Jurkat, Clone E6-1 (cell line): ENCODE measurements around the gene KMT2B. TPM values are rescaled to one million over a fixed set of nuclear protein-coding genes. Genes with fewer than 3 reads are reported as not detected.
"Not testable (repeated sequence)": the region's sequence is repeated elsewhere in the genome, so short reads cannot be mapped to it uniquely, and the experiment has no call there.

Experiments
- DNase-seq: peaks from one replicate; pipeline ENCODE4 v3.0.0-alpha.2; 2011; ENCODE audit warnings: low read depth, low spot score
- H3K4me3 ChIP-seq: 2 replicates; pipeline ENCODE4 v1.5.1; 2011; ENCODE audit warnings: mild to moderate bottlenecking, low read length, control low read depth, moderate library complexity
- polyA plus RNA-seq: library from polyadenylated mRNA; unstranded; fragments of >200 nt; gene quantifications from one replicate; pipeline ENCODE4 v1.2.1, GENCODE V29; 2012; ENCODE audit warnings: missing spikeins; ENCODE audit not compliant: insufficient read length, insufficient read depth

The KMT2B gene, protein sequence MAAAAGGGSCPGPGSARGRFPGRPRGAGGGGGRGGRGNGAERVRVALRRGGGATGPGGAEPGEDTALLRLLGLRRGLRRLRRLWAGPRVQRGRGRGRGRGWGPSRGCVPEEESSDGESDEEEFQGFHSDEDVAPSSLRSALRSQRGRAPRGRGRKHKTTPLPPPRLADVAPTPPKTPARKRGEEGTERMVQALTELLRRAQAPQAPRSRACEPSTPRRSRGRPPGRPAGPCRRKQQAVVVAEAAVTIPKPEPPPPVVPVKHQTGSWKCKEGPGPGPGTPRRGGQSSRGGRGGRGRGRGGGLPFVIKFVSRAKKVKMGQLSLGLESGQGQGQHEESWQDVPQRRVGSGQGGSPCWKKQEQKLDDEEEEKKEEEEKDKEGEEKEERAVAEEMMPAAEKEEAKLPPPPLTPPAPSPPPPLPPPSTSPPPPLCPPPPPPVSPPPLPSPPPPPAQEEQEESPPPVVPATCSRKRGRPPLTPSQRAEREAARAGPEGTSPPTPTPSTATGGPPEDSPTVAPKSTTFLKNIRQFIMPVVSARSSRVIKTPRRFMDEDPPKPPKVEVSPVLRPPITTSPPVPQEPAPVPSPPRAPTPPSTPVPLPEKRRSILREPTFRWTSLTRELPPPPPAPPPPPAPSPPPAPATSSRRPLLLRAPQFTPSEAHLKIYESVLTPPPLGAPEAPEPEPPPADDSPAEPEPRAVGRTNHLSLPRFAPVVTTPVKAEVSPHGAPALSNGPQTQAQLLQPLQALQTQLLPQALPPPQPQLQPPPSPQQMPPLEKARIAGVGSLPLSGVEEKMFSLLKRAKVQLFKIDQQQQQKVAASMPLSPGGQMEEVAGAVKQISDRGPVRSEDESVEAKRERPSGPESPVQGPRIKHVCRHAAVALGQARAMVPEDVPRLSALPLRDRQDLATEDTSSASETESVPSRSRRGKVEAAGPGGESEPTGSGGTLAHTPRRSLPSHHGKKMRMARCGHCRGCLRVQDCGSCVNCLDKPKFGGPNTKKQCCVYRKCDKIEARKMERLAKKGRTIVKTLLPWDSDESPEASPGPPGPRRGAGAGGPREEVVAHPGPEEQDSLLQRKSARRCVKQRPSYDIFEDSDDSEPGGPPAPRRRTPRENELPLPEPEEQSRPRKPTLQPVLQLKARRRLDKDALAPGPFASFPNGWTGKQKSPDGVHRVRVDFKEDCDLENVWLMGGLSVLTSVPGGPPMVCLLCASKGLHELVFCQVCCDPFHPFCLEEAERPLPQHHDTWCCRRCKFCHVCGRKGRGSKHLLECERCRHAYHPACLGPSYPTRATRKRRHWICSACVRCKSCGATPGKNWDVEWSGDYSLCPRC (N-terminal part only)
- polyA plus RNA-seq, result 39.4 TPM

DNA sequence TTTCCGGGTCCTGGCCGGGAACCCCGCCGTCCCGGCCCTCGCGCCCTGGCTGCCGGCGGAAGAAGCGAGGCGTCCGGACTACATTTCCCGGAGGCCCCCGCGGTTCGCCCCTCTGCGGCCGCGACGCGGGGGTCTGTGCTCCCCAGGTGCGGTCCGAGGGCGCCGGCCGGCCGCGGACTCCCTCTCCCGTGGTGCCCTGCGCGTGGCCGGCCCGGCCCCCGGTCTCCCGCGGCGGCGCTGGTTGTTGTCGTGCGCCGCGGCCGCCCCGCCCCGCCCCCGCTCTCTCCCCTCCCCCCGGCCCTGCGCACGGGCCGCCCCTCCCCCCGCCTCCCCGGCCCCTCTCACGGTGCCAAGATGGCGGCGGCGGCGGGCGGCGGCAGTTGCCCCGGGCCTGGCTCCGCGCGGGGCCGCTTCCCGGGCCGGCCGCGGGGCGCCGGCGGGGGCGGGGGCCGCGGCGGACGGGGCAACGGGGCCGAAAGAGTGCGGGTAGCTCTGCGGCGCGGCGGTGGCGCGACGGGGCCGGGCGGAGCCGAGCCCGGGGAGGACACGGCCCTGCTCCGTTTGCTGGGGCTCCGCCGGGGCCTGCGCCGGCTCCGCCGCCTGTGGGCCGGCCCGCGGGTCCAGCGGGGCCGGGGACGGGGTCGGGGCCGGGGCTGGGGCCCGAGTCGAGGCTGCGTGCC, at the start of gene KMT2B:
TSS of gene KMT2B (plus strand) at position 339 of the 680 bp plus-strand sequence. CDS start at position 355, 16 bp downstream.
- peak within 1 kb of the TSS; percentile 87 for H3K4me3 ChIP-seq
- DNase-seq, result no peak

GRCh38 chr19:35669566-35669965, 48.2 kb upstream of the KMT2B start:
- no peak overlapping the region for H3K4me3 ChIP-seq

GRCh38 chr19:35669974-35670373, 47.8 kb upstream of the KMT2B start:
- no peak overlapping the region for H3K4me3 ChIP-seq
- no peak for DNase-seq

More at GRCh38 chr19:35669566-35669965, 48.2 kb upstream of the KMT2B start:
- no peak for DNase-seq

DNA sequence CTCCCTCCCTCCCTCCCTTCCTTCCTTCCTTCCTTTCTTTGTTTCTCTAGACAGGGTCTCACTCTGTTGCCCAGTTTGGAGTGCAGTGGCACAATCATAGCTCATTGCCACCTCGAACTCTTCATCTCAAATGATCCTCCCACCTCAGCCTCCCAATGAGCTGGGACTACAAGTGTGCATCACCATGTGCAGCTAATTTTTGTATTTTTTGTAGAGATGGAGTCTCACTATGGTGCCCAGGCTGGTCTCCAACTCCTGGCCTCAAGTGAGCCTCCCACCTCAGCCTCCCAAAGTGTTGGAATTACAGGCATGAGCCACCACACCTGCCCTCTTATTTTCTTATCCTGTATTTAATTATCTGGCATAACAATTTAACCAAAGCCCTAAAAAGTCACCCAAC, 47.1 kb upstream of the KMT2B start:
- DNase-seq, result no peak
- H3K4me3 ChIP-seq, result no peak overlapping the region

DNA sequence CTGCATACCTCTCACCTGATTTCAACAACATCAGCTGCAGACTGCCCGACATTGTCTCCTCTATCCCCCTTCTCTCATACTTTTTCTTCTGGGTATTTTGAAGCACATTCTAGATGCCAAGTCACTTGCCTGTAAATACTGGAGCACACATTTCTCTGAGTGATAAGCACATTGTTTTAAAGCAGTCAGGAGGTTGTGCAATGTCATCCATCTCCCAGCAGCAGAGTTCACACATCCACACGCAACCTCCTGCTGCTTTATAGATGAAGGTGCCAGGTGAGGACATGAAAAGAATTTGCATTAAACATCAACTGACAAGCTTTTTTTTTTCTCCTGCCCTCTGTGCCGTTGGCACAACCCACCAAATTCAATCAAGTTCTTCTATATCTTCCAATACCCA, 46.0 kb upstream of the KMT2B start:
- DNase-seq, result peak; percentile 24
- H3K4me3 ChIP-seq, result no peak overlapping the region

DNA sequence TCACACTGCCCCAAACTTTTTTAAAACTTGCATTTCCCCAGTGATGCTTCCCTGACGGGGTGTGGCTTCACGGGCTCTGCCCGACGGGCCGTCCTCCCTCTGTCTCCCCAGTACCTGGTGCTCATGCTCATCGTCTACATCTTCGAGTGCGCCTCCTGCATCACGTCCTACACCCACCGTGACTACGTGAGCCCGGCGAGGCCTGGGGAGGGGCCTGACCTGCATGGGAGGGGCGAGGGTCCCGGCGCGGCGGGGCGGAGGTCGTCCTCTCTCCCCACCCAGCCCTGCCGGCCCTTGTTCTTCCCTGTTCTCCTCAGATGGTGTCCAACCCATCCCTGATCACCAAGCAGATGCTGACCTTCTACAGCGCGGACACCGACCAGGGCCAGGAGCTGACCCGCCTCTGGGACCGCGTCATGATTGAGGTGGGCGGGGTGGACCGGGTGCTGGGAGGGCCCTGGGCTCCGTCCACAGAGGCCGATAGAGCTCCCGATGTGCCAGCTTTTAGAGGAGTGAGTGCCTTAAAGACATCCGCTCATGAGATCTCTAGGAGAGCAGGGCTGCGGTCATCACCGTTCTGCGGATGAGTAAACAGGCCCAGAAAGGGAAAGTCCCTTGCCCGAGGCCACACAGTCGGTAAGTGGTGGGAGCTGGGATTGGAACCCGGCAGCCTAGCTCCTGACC, 44.5 kb upstream of the KMT2B start:
- no peak for DNase-seq
- peak overlapping the region; percentile 23 for H3K4me3 ChIP-seq

DNA sequence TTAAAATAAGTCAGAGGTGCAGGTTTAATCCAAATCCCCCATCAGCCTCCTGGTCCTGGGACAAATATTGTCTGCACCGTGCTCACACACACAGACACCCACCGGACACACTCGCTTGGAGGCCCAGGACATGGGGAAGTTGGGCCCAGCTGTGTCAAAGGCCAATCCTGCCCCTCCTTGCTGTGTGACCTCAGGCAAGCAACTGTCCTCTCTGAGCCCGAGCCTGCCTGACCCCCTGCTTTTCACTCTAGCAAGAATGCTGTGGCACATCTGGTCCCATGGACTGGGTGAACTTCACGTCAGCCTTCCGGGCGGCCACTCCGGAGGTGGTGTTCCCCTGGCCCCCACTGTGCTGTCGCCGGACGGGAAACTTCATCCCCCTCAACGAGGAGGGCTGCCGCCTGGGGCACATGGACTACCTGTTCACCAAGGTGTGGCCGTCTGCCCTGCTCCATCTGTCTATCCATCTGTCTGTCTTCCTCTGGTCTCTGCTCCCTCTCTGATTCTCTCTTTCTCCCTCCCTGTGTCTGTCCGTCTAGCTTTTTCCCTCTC, 42.1 kb upstream of the KMT2B start:
- no peak for DNase-seq
- H3K4me3 ChIP-seq, result no peak overlapping the region

- no peak overlapping the region for H3K4me3 ChIP-seq
- DNase-seq, result no peak
Observed at GRCh38 chr19:35689836-35690235, 28.0 kb upstream of the KMT2B start.

GRCh38 chr19:35691106-35691505, 26.7 kb upstream of the KMT2B start:
- H3K4me3 ChIP-seq, DNase-seq: not testable (repeated sequence)

- DNase-seq, result no peak
- H3K4me3 ChIP-seq, result no peak overlapping the region
Observed at GRCh38 chr19:35692010-35692409, 25.8 kb upstream of the KMT2B start.

- DNase-seq, result no peak
- no peak overlapping the region for H3K4me3 ChIP-seq
Observed at GRCh38 chr19:35693422-35693821, 24.4 kb upstream of the KMT2B start.

GRCh38 chr19:35693835-35694599, 23.8 kb upstream of the KMT2B start:
- peak; percentile 80 for DNase-seq
- no peak overlapping the region for H3K4me3 ChIP-seq

DNA sequence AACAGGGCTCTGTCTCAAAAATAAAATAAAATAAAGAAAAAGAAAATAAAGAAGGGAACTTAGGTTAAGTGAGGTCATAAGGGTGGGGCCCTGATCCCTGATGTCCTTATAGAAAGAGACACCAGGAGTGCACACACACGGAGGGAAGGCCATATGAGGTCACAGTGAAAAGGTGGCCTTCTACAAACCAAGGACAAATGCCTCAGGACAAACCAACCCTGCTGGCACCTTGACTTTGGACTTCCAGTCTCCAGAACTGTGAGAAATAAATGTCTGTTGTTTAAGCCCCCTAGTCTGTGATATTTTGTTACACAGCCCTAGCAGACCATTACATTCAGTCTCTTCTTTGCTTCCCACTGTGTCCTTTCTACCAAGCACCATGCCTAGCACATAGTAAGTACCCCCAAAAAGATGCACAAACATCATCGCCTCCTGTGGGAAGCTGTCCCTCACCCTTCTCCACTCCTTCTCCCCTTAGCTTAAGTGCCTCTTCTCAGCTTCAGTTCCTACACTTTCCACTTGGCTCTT, 21.8 kb upstream of the KMT2B start:
- no peak for DNase-seq
- no peak overlapping the region for H3K4me3 ChIP-seq

- H3K4me3 ChIP-seq, result no peak overlapping the region
- no peak for DNase-seq
Observed at GRCh38 chr19:35696835-35697234, 21.0 kb upstream of the KMT2B start.

- peak overlapping the region; percentile 75 for H3K4me3 ChIP-seq
- DNase-seq, result peak; percentile 99
Observed at GRCh38 chr19:35702223-35703012, 15.4 kb upstream of the KMT2B start.

GRCh38 chr19:35703343-35703742, 14.5 kb upstream of the KMT2B start:
- no peak for DNase-seq

More at GRCh38 chr19:35703343-35703742, 14.5 kb upstream of the KMT2B start:
- H3K4me3 ChIP-seq, result no peak overlapping the region
